HG02852 (cell line): ENCODE data around the gene UBE2V1.

Experiments used
- ATAC-seq: cut with Tn5 transposase; IDR thresholded peaks from one replicate; pipeline ENCODE4 v1.9.1; 2021; ENCODE audit warnings: mild to moderate bottlenecking, moderate library complexity; ENCODE audit not compliant: unreplicated experiment

Gene UBE2V1

DNA sequence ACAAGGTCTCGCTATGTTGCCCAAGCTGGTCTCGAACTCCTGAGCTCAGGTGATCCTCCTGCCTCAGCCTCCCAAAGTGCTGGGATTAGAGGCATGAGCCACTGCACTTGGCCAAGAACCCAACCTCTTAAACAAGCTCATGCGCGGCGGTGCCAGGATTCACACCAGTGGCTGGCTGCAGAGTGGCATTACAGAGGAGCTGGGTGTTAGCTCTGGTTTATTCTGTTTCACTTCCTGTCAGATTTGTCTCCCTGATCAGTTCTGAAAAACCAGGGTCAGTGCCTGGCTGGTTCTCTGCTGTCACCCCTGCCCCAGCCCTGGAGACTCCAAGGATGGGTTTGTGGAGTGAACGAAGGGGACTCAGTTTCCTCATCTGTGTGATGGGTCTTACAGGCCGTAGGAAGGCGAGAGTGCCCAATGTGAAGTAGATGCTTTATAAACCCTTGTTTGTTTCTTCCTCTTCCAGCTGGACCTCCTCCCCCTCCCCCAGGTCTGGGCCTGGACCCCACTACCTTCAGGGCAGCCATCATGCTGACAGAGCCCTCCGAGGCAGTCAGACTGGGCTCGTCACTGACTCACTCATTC is 63.4 kb downstream of the UBE2V1 start:
- no peak for ATAC-seq

DNA sequence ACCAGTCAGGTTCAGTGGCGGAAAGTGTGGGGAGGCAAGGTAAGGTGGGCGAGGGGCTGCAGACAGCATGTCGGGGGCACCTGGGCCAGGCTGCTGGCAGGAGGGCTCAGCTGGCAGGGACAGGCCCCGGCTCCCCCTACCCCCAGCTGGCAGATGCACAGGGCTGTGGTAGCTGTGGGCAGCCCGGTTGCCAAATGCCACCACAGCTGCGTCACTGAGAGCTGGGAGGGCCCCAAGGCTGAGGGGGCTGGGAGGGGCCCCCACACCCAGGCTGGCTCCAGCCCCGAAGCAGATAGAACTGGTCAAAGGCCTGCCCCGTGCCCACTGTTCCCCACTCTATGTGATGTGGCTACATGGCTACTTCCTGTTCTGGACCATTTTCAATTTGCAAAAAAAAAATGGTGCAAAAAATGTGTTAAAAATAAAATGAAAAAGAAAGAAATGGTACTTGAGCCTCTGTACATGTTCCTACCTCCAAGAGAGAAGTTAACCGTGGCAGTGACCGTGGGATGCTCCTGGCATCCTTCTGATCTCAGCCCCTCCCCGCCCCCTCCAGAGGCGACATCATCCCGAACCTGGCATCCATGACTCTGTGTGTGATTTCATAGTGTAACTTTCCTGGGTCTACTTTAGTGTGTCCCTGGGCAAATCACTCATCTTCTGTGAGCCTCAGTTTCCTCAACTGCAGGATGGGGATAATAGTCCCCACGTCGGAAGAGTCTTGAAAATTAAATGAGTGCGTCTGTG is 64.4 kb downstream of the UBE2V1 start:
- no peak for ATAC-seq

DNA sequence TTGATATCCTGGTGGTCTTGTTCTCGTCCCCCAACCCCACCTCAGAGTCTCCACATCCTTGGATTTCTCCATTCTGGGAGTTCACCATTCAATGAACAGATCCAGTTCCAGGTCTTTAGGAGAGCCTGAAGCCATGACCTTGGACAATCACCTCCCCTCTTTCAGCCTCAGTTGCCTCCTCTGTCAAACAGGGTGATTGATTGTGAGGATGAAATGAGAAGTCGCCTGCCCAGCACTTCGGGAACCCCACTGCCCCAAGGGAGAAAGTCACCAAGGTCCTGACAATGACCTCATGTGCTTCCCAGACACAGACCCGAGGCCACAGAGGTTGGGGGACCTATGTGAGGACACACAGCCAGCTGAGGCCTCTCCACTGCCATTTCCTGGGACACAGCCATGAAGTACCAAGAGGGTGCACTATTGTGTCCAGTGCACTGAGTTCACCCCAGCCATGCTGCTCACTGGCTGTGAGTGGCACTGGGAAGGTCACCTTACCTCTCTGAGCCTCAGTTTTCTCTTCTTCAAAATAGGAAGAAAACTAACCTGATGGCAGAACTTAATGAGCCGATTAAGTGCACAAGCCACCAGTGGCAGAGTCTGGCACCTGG is 68.5 kb downstream of the UBE2V1 start:
- no peak for ATAC-seq

DNA sequence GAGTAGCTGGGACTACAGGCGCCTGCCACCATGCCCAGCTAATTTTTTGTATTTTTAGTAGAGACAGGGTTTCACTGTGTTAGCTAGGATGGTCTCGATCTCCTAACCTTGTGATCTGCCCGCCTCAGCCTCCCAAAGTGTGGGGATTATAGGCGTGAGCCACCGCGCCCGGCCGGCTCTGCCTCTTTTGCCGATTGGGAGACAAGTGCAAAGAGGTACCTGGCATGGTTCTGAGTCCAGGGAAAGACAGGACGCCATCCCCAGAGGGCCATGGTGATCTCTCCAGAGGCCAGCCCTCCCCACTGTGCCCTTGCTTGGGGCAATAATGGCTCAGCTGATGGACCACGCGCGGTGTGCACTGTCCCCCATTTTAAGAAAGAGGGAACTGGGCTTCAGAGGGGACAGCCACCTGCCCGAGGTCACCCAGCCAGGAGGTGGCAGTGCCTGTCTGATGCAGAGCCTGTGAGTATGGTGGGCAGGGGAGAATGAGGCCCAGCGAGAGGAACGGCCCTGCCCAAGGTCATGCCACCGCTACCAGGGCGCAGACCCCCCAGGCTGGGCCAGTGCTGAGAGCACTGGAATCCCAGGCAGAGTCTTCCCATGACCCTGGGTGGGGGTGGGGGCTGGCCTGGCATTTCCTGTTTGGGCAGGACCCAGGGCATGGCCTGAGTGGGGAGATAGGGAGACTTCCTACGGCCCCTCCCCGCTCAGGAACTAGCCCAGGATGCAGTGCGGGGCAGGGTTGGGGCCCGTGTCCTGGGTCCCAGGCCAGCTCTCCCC is 69.2 kb downstream of the UBE2V1 start:
- no peak for ATAC-seq

DNA sequence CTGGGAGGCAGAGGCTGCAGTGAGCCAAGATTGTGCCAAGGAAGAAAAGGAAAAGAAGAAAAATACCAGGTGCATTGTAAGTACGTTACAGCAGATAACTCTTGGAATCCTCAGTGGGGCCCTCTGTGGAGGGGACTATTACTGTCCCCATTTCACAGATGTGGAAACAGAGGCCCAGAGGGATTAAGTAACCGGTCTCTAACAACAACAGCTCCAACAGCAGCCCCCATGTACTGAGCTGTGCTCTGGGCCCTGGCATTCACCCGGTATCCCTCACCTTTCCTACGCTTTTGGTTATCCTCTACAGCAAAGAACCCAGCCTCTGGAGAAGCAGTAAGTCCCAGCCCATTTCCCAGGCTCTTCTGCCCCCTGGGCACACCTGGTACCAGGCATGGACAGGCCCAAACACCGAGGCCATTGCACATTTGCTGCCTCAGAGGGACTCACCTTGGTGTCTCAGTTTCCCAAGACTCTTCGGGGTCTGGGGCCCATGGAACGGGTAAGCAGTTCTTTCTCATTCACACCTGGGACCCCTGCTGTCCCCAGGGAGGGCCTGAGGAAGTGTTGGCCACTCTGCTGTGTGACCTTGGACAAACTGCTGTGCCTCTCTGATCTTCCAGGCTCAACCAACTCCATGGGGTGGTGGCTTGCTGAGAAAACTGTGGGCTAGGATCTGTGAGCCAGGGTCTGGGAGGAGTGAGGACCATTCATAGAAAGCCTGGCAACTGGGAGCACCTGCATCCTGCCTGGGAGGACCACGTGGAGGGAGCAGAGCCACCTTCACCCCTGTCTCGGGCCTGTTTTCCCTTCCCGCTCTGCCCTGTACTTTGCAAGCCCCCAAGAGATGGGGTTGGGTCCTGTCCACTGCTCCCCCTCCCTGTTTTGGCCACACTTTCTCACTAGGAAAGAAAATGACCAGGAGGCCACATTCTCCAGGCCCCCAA is 70.3 kb downstream of the UBE2V1 start:
- ATAC-seq = no peak

DNA sequence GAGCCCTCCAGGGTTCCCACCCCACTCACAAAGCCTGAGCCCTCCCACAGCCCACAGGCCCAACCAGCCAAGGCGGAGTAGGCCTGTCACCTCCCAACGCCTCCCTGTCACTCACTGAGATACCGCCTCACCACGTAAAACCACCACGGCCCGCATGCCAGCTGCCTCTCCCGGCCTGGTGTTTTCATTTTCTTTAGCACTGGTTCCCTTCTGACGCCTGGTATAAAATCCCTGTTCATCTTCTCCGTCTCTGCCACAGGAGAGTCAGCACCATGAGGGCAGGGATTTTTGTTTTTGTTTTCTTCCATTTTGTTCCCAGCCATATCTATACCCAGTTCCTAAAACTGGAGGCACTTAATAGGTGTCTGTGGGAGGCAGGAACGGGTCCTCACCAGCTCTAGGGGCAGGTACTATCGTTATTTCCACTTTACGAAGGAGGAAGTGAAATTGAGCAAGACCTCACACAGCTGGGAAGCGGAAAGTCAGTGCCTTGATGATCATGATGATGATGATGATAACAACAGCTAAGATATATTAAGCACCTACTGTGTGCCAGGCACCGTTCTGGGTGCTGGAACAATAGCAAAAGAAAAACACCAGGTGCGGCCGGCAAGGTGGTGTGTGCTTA is 71.6 kb downstream of the UBE2V1 start:
- no peak for ATAC-seq

DNA sequence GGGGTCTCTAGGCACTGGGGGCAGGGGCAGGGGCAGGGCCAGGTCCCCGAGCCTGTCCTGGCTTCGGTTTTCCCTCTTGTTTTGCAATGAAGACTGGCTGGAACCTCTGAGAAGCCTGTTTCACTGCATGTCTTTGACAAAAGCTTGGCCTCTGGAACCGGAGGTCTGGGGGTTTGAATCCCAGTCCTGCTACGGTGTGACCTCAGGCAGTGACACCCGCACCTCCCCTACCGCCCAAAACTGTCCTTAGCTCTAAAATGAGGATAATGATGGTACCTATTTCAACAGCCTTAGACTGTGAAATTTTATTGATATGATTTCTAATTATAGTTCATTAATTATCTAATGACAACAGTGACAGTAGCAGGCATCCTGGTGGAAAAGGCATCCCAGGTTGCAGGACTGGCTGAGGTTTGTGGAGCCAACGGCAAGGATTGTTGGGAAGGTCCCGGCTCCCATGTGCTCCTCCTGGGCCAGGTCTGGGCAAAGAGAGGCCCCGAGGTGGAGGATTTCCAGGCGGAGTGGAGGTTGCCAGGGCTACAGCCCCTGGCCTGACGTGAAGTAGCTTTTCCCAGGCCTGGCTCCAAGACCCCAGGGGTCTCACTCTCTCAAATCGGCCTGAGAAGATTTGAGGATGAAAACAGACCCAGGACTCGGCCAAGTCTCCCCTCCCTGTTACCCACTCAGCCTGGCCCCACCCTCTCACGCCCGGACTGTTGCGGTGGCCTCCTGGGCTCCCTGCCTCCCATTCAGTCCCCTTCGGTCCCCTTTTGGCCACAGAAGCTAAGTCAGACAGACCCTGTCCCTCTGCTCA is 72.3 kb downstream of the UBE2V1 start:
- no peak for ATAC-seq

DNA sequence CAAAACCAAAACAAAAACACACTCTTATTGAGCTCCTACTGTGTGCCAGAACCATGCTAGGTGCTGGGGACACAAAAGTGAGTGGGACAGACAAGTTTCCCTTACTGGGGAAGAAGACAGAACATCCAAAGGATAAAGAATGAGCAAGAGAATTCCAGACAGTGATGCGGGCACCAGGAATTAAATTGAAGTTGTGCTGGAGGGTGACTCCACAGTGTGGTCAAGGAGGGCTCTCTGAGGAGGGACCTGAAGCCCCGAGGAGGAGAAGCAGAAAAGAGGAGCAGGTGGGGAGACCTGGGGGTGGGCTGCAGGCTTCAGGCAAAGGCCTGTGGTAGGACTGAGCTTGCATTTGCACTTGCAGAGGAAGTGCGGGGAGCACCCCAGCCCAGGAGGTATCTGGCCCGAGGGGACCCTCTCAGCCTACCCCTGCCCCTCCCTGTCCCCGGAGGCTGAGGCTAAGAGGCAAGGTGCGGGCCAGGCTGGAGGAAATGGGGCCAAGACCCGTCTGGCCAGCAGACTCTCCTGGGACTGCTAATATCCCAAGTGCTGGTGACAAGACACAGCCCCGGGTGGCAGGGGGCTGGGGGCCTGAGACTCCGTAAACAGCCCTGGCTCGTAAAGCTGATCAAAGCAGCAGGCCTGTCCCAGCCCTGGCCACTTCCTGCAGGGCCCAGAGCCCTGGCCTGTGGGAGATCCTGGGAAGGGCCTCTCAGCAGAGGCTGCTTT is 73.1 kb downstream of the UBE2V1 start:
- no peak for ATAC-seq

DNA sequence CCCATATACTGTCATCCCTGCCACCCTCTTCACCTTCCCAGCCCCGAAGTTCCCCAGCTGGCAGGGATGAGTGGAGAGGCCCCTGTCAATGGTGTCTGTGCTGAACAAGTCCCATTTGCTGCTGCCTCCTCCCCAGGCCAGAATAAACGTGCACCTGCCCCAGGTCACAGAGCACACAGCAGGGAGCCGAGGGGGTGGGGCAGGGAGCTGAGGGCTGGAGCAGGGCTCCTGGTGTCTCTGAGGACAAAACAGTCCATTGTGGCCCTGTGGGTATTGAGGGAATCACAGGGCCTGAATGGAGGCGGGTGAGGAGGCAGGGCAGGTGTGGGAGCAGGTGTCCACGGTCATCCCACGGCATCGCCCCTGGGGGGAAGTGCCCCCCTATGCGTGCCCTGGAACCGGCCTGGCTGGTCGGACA is 74.4 kb downstream of the UBE2V1 start:
- ATAC-seq = no peak

DNA sequence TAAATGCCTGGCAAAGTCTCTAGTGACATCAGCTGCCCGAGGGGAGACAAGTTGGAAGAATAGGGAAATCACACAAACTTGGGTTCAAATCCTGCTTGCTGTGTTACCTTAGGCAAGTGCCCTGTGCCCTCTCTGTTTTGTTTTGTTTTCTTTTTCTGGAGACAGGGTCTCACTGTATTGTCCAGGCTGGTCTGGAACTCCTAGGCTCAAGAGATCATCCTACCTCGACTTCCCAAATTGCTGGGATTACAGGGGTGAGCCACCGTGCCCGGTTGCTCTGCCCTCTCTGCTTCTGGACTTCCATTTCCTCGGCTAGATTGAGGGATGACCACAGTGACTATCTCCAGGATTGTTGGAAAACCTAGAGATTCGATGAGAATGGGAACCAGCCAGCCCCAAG is 74.8 kb downstream of the UBE2V1 start:
- ATAC-seq = no peak

DNA sequence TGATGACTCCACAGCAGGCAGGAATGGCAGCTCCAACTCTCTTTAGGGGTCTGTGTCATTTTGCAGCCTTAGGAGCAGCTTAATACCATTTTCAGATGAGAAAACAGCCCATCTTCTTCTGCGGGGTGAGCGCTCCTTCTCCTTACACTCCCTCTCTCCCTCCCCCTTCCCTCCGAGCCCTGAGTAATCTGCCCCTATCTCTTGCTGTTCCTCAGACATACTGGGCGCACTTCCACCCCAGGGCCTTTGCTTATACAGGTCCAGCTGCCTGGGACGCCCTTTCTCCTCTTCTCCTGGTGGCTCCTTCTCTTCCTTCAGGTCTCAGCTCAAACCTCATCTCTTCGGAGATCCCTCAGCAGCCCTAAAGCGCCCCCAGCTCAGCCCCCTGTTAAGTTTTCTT is 75.4 kb downstream of the UBE2V1 start:
- ATAC-seq = no peak

DNA sequence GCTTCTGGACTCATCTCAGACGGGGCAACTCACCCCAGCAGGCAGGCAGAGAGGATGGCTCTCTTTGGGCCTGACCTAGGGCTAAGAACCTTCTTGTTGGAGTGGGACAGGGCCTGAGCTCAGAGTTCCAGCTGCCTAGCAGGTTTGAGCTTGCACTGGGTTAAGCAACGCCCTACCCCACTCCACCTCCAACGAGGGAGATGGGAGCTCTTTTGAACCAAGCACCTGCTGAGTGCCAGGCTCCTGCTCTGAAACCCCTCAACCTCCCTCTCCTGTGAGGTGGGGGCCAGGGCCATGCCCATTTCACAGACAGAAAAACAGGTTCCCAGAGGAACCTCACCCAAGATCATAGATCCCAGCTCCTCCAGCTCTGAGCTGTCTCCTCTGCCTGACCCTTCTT is 75.8 kb downstream of the UBE2V1 start:
- ATAC-seq = no peak

DNA sequence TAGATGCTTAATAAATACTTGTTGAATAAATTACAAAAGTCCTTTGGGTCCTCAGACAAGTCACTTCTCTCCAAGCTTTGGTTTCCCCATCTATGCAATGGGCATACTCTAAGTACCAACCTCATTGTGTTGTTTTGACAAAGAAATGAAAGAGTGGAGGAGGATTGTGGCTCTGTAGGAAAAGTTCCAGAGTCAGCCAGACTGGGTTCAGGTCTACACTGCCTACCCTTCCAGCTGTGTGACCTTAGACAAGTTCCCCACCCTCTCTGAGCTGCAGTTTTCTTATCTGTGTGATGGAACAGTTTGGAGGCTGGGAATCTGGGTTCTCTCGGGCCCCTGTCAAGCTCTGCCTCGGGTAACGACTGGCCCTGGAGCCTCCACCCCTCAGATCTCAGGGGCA is 76.2 kb downstream of the UBE2V1 start:
- ATAC-seq = no peak

DNA sequence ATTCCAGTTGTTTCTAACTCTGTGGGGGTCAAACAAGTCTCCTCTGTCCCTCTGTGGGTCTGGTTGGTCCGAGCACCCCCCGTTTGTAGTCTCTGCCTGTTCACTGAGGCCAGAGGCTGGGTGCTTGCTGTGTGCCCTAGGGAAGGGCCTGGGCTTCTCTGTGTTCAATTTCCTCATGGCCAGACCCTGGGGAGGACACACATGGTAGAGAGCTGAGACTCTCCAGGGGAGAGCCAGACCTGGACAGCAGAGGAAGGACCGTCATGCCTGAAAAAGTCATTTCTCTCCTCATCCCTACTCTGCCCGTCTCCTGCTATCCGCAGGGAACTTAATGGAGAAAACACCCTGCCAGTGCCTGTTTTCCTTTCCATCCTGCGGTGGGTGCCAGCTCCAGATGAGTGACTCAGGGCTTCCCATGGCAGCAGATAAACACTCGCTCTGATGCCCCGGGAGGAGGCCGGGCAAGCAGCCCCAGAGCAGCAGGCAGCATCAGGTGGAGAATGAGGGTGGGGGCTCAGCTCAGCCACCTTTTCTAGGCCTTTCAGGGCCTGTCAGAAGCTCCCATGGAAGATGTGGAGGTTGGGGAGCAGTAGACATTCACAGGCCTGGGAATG is 78.3 kb downstream of the UBE2V1 start:
- no peak for ATAC-seq

DNA sequence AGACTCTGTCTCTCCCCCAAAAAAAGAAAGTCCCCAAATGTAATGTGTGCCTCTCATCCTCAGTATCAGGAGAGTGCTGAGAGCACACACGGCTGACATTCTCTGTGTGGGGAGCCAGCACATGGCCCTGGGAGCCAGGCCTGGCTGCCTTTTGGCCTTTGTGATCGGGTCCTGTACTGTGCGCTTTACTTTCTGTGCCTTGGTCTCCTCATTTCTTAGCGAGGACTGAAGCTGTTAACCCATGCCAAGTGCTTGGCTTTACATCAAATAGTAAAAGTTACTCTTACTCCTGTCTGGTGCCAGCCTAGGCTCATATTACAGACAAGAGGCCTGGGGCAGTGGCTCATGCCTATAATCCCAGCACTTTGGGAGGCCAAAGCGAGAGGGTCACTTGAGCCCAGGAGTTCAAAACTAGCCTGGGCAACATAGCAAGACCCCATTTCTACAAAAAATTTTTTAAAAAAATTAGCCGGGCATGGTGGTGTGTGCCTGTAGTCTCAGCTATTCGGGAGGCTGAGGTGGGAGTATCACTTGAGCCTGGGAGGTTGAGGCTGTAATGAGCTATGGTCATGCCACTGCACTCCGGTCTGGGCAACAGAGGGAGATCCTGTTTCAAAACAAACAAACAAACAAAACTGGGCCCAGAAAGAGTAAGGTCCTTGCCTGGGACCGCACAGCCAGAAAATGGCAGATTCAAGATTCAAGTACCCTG is 79.8 kb downstream of the UBE2V1 start:
- no peak for ATAC-seq
